CD4-positive, alpha-beta T cell (primary cell): ENCODE data around the gene C2orf92. TPM values are rescaled to one million over a fixed set of nuclear protein-coding genes. Genes with fewer than 3 reads are reported as not detected.

Experiments used
- ATAC-seq: fragments of 200-7000 bp; cut with Tn5 transposase; one replicate; pipeline ENCODE4 v1.10.0; 2022; ENCODE audit warnings: mild to moderate bottlenecking; ENCODE audit not compliant: poor library complexity
- CTCF ChIA-PET: fragments of 350-600 bp; sonication (Branson Sonifier 250); formaldehyde crosslinking; loops from one replicate; lab custom pipeline; 2021; ENCODE audit warnings: antibody characterized with exemption, inconsistent platforms; lab: Charles Lee
- POLR2A ChIA-PET: fragments of 350-600 bp; sonication (Branson Sonifier 250); formaldehyde crosslinking; loops from one replicate; lab custom pipeline; 2021; ENCODE audit warnings: antibody characterized with exemption, inconsistent platforms; lab: Charles Lee
- DNase-seq, 14 experiments: peaks; one replicate each; pipeline ENCODE4 v3.0.0-alpha.2; 2013 to 2020; ENCODE audit warnings: mixed read lengths in 2 of 14
- H3K27ac ChIP-seq, 2 donors: one replicate each; pipeline versions ENCODE4 v1.5.1 to v1.7.0; 2013; ENCODE audit warnings: low read length in 2 of 2, low read depth in 1 of 2, mild to moderate bottlenecking in 1 of 2
- H3K27me3 ChIP-seq, 2 experiments: 1 replicate in 1 of 2; 2 replicates in 1 of 2; pipeline versions ENCODE4 v1.6.1 to v1.7.0; 2013; ENCODE audit warnings: low read length in 2 of 2, control low read depth in 1 of 2, mild to moderate bottlenecking in 1 of 2, moderate library complexity in 1 of 2; ENCODE audit not compliant: insufficient read depth in 2 of 2, control insufficient read depth in 1 of 2
- H3K36me3 ChIP-seq: one replicate; pipeline ENCODE4 v1.6.1; 2013; ENCODE audit warnings: low read length, control low read depth; ENCODE audit not compliant: insufficient read depth
- H3K4me1 ChIP-seq: one replicate; pipeline ENCODE4 v1.6.1; 2013; ENCODE audit warnings: low read length, control low read depth; ENCODE audit not compliant: insufficient read depth
- H3K4me3 ChIP-seq: one replicate; pipeline ENCODE4 v1.5.1; 2013; ENCODE audit warnings: mild to moderate bottlenecking, low read length, moderate library complexity
- H3K9me3 ChIP-seq, 2 experiments: 1 replicate in 1 of 2; 2 replicates in 1 of 2; pipeline versions ENCODE4 v1.6.1 to v1.7.0; 2013; ENCODE audit warnings: low read length in 2 of 2, mild to moderate bottlenecking in 2 of 2, control low read depth in 1 of 2, moderate library complexity in 1 of 2; ENCODE audit not compliant: control insufficient read depth in 1 of 2, insufficient read depth in 1 of 2
- H3K27ac Mint-ChIP-seq: one replicate; pipeline ENCODE4 v1.8.0; 2020; ENCODE audit warnings: mixed read lengths
- H3K27me3 Mint-ChIP-seq: one replicate; pipeline ENCODE4 v1.8.0; 2021; ENCODE audit warnings: mixed read lengths
- H3K36me3 Mint-ChIP-seq: one replicate; pipeline ENCODE4 v1.8.0; 2021; ENCODE audit warnings: low read depth, mixed read lengths
- H3K4me1 Mint-ChIP-seq: one replicate; pipeline ENCODE4 v1.8.0; 2021; ENCODE audit warnings: low read depth, mixed read lengths
- H3K4me3 Mint-ChIP-seq: one replicate; pipeline ENCODE4 v1.8.0; 2020; ENCODE audit warnings: mild to moderate bottlenecking, mixed read lengths
- H3K9me3 Mint-ChIP-seq: one replicate; pipeline ENCODE4 v1.8.0; 2020; ENCODE audit warnings: mixed read lengths
- CTCF ChIP-seq: fragments of 200-600 bp; IDR thresholded peaks from one replicate; pipeline ENCODE4 v1.8.0; 2022; ENCODE audit warnings: antibody characterized with exemption, mild to moderate bottlenecking
- intact Hi-C, 2 experiments: fragments of 100-400 bp; cut with DNase I in 1 of 2; cut with micrococcal nuclease in 1 of 2; formaldehyde crosslinking; loops; one replicate each; pipeline versions ENCODE4 v1.15.1 to v1.9.0; 2023 to 2025; cut with DNase I, micrococcal nuclease
- total RNA-seq, 174 experiments: library from RNA in 2 of 174; stranded (reverse) in 2 of 174; gene quantifications; one replicate each; pipeline ENCODE4 v1.2.3 and lab custom pipeline; 2021 to 2026

The C2orf92 gene
- total RNA-seq, 2 experiments from 2014 or later: 12.4 to 13.4 TPM

GRCh38 chr2:97750017-97750416 lies 80.5 kb downstream of the C2orf92 start:
- POLR2A ChIA-PET: no interaction called here
- Mint-ChIP-seq H3K27me3 (no peaks in the 10 kb centered on the region), H3K4me3 (no peak overlapping the region), H3K27ac (no peak overlapping the region), H3K36me3 (peaks cover 6% of the 10 kb centered on the region), H3K9me3 (no peaks in the 10 kb centered on the region), H3K4me1 (peaks cover 33% of the 10 kb centered on the region)
- H3K4me3 ChIP-seq: no peak overlapping the region
- H3K27ac ChIP-seq: no peak overlapping the region
- intact Hi-C loops: no loop called here
- CTCF ChIA-PET: interaction anchor here (2.2 kb wide), 1 partner anchor 40 kb away, joined by 7 read pairs; no protein-coding TSS in a partner anchor
- H3K27me3 ChIP-seq: no peaks in the 10 kb centered on the region
- DNase-seq (no peak), ATAC-seq (no peak)
- peaks cover 5% of the 10 kb centered on the region for H3K36me3 ChIP-seq
- no peak for TF ChIP-seq CTCF
- H3K9me3 ChIP-seq: no peaks in the 10 kb centered on the region
- H3K4me1 ChIP-seq: peaks cover 30% of the 10 kb centered on the region

- no peaks in the 10 kb centered on the region for H3K27me3 Mint-ChIP-seq
- DNase-seq (no peak), ATAC-seq (no peak)
- H3K4me3 Mint-ChIP-seq: no peak overlapping the region
- H3K27ac ChIP-seq: no peak overlapping the region
- peaks cover 18% of the 10 kb centered on the region for H3K4me1 Mint-ChIP-seq
- intact Hi-C loops: no loop called here
- POLR2A ChIA-PET: interaction anchor here (1.3 kb wide), 1 partner anchor 33 kb away, joined by 3 read pairs; no protein-coding TSS in a partner anchor
- H3K36me3 ChIP-seq: peaks cover 20% of the 10 kb centered on the region
- H3K9me3 Mint-ChIP-seq: no peaks in the 10 kb centered on the region
- CTCF ChIA-PET: interaction anchor here (2.2 to 2.3 kb wide), 2 partner anchors 42 to 161 kb away, joined by 5 to 7 read pairs; no protein-coding TSS in a partner anchor
- no peak overlapping the region for H3K27ac Mint-ChIP-seq
- no peaks in the 10 kb centered on the region for H3K9me3 ChIP-seq
- H3K27me3 ChIP-seq: no peaks in the 10 kb centered on the region
- H3K4me1 ChIP-seq: peaks cover 15% of the 10 kb centered on the region
- TF ChIP-seq CTCF: no peak
- peaks cover 18% of the 10 kb centered on the region for H3K36me3 Mint-ChIP-seq
- no peak overlapping the region for H3K4me3 ChIP-seq
These were observed 82.2 kb downstream of the C2orf92 start for GRCh38 chr2:97751752-97752151.

Other genes starting within 250 kb of the C2orf92 start
- 10 to 100 TPM; 48.5 to 60.0 TPM for gene ANKRD36B, start 79.8 kb upstream of the C2orf92 start, total RNA-seq
- gene COX5B, start 23.7 kb upstream of the C2orf92 start, total RNA-seq: 100 to 1,000 TPM; 112 to 121 TPM
- gene ACTR1B, start 5.7 kb upstream of the C2orf92 start, total RNA-seq: 10 to 100 TPM; 89.5 to 92.8 TPM
- gene ZAP70, start 43.9 kb downstream of the C2orf92 start, total RNA-seq: 100 to 1,000 TPM; 440 to 470 TPM